ENCODE data around the gene SYT15.

The SYT15 gene

DNA sequence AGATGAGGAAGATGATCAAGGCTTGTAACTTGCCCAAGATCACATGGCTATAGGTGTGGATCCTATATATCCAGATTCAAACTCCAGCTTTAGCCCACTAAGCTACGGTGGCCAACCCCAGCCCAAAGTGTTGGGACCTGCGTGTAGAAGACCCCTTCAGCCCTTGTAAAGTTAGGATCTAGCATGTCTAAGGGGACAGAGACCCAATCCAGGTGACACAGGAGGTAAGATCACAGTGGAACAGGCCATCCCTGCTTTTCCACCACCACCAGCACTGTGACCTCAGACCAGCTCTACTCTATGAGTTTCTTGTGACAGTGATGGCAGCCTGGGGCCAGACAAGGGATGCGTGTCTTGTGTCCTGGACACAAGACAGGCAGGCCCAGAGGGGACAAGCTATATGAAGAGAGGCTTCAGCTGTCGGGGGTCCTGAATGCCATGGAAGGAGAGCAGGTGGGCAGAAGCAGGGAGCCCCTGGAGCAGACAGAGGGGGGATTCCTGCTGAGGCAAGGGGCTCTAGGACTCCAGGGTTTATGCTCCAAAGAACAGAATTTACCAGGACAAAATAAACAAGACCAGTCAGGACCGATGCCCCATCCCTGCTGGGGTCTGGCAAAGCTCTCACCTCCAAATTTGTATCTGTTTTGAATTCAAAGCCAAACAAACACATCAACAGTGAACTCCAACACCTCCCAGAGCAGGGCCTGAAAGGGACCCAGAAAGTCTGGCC is 32.9 kb upstream of the SYT15 start:
- DNase-seq, result no peak

DNA sequence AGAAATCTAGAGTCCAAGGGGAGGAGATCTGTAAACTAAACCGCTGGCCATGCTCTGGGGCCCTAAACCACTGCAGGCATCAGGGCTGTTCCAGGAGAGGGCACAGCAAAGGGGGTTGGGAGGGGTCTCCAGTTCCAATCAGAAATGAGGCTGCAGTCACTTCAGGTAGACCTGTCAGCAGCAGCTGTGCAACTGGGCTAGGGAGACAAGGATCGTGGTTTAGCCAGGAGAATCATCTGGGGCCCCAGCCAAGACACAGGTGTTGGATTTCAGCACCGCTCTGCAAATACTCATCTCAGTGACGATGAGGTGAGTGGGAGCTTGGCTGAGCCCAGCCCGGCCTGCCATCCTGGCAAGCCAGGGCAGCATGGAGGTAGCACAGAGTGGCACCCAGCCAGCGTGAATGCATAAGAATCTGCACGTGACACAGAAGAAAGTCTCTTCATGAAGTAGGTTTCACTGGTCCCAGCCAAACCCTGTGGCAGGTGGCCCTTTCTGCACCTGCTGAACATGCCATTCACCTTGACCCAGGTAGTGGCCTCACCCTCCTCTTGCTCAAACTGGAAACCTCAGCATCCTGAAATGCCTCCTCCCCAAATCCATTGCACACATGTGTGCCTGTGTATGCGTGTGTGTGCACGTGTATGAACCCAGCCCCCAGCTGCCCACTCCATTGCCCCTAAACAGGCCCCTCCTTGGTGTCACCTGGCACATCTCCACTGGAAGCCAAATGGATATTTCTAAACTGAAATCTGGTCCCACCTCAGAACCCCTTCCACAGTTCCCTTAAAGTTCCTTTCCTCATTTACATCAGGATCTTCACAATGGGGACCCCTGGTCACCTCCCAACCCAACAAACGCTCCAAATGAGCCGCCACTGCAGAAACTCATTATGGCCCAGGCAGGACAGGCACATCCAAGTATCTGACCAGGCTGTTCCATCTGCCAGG is 32.1 kb upstream of the SYT15 start:
- no peak for DNase-seq

DNA sequence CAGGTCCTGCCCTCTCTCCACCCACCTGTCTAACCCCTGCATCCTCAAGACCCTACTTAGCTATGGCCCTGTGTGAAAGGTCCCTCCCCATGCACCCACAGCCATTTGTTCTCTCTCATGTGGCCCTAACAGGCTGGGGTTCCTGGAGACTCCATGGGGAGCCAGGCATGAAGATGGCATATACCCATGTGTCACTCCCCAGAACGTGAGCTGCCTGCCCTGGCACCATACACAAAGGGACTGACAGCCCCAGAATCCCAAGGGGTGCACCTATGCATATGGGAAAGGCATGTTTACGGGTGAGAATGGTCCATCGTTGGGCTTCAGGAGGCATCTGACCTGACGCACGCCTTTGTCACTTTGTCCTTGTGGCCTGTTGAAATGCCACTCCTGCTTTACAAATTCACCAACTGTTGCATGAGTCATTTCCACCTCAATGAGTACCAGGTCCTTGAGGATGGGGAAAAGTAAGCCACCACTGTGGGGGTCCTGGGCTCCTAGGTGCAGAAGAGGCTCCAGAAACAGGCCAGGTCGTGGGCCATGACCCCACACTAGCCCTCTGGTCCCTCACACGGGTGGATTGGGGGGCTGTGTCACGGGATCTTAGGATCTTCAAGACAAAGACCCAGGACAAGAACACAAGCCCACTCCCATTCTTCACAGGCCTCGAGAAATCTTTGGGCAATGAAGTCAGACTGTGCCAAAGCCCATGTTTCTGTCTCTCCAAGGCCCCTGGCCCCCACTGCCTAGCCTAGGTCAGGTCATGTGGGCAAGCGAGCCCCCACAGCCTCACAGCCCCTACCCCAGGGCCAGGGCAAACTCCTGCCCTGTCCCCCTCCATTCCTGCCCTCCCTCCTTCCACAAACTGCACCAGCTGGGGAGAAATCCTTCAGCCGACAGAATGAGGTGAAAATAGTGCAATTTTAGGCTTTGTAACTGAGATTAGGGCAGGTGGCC is 31.1 kb upstream of the SYT15 start:
- no peak for DNase-seq

DNA sequence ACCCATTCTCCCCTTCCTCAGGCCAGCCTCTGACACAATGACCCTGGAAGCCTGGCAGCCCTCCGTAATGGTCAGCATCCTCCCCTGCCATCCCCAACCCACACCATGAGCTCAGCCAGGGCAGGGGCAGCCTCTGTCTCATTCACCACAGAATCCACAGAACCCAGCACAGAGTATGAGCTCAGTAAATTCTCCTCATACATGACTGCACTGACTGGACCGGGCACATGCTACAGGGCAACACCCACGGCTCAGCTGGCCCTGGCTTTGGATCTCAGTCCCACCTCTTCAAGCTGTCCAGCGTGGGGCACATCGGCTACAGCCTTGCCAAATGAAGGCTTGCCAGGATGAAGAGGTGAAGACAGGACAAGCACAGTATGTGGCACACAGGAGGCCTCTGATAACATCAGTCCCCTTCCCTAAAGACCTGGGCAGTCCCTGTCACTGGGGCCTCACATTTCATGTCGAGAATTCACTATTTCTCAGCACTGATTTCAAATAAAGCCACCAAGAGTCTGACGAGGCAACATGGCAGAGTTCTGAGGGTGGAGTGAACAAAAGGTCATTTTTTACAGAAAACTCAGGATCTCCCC is 30.3 kb upstream of the SYT15 start:
- DNase-seq, result no peak

DNA sequence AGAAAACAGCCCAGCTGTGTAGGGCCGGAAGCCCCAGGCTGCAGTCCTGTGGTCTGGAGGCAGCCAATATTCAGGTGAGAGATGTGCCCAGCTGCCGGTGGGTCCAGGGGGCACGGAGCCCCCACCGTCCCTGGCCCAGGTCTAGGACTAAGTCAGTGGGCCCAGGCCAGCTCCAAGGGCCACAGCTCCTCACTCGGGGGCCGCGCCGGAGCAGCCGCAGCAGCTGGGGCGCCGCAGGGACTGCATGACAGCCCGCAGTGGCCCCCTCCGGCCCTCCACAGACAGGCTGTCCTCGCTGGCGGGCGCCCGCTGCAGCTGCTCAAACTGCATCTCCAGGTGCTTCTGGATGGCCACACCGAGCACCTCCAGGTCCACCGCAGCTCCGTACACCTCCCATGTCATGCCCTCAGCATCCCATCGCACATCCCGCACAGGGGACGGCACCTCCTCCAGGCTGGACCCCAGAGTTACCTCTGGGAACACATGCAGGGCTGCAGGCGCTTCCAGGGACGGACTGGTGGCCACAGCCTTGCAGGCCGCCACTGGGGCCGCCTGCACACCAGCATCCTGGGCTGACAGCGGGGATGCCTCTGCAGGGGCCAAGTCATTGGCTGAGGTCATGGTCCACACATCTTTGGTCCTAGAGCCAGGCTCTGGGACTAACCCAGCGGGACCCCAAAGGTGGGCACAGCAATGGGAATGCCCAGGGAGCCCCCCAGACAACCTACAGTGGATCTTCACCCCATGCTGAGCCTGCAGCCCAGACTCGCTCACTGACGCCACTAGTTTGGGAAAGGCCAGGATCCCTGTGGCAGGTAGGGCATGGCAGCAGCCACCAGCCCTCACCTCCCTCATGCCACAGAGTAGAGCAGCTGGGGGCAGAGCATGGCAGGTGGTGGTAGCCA is 29.5 kb upstream of the SYT15 start:
- DNase-seq, result no peak

DNA sequence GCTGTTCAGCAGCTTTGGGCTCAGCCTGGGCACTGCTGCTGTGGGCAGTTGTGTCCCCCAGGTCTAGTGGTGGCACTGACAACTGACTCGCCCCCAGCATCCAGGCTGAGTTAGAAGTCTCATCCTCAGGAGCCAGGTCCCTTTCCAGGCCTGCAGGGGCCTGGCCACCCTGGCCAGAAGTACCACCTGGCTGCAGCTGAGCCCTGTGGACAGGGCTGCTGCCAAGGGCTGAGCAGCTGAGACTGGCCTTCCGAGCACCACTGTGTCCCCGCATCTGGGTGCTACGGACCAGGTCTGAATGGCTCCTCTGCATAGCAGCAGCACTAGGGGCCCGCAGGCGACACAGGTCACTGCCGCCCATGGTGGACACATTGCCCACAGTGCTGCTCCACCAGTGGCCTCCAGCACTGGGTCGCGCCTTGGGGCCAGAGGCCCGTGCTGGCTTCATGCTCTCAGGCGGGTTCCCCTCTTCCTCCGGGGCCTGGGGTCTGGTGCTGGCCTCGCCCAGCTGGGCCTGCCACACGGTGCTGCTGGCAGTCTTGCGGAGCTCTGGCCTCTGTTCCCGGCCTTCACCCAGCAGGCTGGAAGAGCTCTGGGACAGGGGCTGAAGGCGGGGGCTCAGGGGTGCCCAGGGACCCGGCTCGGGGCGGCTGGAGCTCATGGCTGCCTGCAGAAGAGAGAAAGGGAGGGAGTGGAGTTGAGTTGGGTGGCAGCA is 28.7 kb upstream of the SYT15 start:
- no peak for DNase-seq

DNA sequence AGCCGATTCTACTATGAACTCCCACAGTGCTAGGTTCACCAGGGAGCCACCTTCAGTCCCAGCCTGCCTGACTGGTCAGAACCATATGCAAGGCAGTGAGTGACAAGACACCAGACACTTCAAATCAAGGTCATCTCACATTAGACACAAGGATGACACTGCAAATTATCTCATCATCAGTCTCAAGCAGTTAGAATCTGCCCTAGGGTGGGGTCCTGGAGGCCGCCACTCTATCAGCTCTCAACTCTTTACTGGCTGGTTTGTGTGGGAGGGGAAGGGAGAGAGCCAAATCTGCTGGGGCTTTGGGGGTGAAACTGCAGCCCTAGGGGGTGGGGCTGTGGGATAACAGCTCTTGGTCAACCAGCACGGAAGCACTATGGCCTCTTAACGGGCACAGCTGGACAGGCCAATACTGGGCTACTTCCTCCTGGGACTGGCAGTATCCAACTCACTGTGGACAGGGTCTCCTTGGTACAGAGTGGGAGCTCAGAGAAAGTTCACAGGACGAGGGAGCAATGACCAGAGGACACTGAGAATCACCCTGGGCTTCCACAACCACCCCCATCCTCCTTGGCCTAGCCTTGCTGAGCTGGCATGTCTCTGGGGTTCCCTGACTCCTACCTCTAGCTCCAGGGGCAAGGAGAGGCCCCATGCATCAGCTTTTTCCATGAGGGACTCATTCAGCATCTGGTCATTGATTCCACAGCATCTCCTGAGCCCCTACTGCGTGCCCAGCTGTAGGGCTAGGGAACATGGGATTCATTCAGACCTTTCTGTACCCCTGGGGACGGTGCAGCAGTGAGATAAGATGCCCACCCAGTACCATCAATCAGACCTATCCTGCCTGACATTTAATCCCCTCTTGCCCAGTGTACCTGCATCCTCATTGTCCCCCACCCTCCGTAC is 27.9 kb upstream of the SYT15 start:
- no peak for DNase-seq

DNA sequence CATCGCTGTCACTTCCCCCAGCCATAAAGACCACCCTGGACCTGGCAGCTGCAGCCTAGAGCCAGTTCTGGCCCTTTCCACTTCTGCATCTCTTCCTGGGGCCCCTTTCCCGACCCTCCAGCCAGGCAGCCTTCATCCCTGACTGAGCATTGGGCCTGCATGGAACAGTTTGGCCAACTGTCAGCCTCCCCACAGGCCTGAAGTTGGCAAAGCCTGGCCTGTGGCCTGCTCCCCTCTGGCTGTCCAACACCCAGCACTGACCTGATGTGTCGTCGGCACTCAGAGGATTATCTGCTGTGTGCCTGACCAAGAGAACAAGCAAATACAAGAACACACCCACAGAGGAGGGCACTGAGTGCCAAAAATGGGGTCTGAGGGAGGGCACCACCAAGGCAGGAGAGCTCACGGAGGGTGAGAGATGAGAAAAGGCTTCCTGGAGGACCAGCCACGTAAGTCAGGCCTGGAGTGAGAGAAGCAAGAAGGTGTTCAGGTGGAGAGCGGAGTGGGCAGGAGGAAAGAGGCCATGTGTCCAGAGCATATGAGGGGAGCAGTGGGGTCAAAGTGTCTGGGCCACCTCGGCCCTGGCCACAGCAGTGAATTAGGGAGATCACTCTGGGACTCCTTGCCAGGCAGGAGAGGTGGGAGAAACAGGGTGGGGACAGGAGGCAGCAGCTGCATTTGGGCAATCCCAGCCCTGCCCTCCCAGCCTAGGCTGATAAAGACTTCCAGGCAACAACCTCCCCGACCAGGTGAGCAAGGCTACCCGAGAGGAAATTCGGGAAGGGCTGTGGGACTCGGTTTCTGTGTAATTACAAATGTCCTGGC is 27.0 kb upstream of the SYT15 start:
- DNase-seq, result no peak

DNA sequence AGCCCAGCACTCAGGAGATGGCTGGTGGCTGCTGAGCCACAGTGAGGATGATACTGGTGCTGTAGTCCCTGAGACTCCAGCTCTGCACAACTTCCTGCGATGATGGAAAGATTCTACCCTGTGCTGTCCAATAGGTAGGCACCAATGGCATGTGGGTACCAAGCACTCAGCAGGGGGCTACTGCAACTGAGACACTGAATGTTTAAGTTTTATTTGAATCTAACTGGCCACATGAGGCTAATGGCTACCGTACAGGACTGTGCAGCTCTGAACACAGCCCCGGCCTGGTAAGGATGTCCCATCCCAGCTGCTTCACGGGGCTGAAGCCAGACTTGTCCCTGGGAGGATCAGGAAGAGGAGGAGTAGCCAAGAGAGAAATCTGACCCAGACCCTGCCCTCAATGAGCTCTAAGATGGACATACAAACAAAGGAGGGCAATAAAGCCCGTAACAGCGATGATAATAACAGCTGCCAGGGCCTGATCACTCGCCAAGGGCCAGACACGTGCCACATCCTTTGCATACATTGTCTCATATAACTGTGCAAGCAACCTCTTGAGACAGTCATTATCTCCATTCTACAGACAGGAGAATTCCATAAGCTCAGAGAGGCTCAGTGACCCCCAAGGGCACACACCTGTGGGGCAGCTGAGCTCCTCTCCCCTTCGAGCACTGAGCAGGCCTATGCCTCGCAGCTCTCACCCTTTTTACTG is 26.2 kb upstream of the SYT15 start:
- no peak for DNase-seq

DNA sequence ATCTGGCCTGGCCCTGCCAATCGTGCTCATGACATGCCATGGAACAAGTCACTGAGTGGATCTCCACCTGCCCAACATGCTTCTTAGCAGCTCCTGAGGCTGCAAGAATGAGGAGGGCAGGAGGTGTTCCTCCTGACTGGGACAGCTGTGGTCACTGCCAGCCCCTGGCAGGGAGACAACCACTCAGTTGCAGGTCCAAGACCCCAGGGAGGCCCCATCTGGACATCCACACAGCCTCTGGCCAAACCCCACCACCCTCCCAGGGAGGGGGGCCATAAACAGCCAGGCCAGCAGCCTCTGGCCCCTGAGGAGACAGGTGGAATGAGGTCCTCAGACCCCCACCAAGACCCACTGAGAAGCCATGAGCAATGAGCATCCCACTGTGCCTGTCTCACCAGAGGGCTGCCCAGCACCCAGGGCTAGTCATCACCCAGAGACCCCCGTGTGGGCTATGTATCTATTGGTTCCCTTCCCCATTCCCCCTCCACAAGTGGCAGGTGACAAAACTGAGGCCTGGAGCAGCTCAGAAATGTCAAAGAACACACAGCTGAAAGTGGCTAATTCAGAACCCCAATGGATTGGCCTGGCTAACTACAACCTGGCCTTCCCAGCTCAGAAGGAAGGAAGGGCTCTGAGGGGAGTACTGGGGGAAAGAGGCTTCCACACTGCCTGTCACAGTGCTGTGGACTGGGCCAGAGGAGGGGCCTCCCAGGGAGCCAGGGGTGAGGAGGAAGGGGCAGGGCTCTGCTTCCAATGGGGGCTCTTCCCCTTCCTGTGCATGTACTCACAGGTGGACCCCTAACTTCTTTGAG is 25.5 kb upstream of the SYT15 start:
- no peak for DNase-seq

DNA sequence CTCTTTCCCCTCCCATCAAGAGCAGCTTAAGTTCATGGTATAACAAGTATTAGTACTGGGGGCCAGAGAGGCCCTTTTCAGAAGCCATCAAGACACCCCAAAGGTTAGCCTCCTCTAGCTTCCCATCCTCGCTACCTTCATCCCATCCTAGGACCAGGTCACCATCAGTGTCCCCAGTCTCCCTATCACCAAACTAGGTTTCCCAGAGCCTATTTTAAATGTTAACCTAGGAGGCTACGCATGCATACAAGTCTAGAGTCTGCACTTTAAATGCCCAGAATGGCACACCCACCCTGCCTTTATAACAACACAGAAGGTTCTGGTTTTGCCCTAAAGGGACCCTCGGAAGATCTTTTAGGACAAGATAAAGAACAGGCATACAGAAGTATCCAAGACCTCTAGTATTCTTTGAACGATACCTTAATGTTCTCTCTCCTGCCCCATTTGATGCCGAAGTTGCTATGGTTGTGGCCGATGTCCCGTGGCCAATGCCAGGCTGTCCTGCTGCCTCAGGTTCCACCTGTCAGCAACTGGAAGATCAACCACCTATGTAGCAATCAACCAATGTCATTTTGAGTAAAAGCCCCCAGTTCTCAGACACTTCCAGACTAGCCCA is 24.7 kb upstream of the SYT15 start:
- DNase-seq, result no peak

DNA sequence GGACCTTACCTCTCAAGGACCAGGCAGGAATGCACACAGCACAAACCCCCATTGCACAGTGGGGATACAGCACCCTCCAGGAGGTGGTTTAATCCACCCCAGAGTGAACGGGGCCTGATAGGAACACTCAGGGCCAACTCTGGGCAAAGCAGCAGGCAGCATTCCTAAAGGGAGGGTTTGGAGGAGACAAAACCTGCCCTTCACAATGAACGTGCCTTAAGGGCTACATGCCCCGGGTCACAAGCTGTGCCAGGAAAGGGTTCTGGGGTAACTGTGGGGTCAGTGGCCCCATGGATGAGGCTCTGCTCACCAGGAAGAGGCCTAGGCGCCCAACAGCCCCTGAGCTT is 23.6 kb upstream of the SYT15 start:
- DNase-seq, result no peak

DNA sequence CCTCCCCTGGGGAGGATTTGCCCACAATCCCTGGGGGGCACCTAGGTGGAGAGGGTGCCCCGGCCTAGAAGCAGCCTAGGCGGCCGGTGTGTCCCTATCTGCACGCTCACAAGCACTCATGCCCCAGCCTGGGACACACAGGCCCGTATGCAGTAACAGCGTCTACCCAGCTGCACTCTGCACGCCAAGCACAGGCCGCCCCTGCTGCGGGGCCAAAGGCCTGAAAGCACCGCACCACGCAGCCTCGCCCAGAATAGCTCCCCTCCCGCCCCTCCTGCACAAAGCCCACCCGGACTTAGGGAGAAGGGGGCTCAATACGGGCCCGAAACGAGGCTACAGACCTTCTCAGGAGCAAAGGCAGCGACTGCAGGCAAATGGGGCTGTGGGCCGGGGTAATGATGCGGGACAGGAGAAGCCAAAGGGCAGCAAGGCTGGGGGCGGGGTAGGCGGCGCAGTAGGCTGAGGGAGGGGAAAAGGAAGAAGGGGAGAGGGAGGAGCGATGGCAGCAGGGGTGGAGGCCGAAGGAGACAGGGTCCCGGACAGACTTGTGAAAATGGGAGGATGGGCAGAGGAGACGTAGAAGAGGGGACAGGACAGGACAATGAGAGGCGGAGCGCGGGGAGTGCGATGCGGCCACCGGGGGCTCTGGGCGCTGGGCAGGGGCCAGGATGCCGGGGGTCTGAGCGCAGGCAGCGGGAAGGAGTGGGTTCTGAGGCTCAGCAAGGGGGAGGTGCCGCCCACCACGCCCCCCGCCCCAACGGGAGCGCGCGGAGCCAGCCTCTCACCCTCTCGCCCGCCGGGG is 23.0 kb upstream of the SYT15 start:
- no peak for DNase-seq

DNA sequence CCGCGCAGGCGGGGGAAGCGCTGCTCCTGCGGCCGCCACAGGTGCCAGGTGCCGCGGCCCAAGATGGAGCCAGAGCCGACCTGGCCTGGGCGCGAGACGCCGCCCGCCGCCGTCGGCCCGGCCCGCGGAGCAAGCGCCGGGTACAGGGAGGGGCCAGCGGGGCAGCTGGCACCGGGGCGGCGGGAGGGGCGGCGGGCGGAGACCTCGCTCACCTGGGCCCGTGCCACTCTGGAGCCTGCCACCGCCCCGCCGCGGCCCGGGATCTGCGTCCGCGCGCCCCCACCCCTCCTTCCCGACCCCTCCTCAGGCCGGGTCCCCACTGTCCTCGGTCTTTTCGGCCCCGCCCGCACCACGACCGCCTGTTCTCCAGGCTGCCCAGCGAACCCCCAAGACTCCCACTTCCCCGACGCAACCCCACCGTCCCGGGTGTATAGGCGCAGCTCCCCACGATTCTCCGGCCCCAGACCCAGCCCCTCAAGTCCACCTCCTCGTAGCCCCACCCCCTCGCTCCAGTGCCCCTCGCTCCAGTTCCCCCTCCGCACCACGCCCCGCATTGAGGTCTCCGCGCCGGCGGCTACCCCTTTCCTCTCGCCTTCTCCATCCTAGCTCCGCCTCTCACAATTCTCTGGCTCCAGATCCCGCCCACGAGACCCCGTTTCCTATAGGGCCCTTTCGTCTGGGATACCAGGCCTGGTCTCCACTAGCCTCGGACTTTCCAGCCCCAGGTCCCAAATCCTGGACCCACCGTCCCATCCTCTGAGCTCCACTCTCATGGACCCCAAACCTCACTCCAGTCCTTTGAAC is 22.2 kb upstream of the SYT15 start, which contains the start of gene GPRIN2:
Gene GPRIN2, minus strand, starts transcription at position 144 of the 804 bp plus-strand sequence. CDS start 5,922 bp downstream, outside the sequence.
- DNase-seq, result no peak
